Large intestine (tissue), 3 donors: ENCODE measurements around the gene ARFGEF3. TPM values are rescaled to one million over a fixed set of nuclear protein-coding genes. Genes with fewer than 3 reads are reported as not detected.
A peak's percentile ranks its signal among the peaks of the same experiment; 100 is the strongest.

Experiments used
- DNase-seq, 2 donors: peaks; one replicate each; pipeline versions ENCODE4 v3.0.0 to v3.0.0-alpha.2; 2013
- H3K27ac ChIP-seq: one replicate; pipeline ENCODE4 v1.5.1; 2013; ENCODE audit warnings: low read length
- H3K27me3 ChIP-seq: 2 replicates; pipeline ENCODE4 v1.6.1; 2013; ENCODE audit warnings: low read length; ENCODE audit not compliant: control insufficient read depth, insufficient read depth
- H3K36me3 ChIP-seq: 2 replicates; pipeline ENCODE4 v1.6.1; 2013; ENCODE audit warnings: low read length; ENCODE audit not compliant: control insufficient read depth, insufficient read depth
- H3K4me1 ChIP-seq: one replicate; pipeline ENCODE4 v1.6.1; 2013; ENCODE audit warnings: low read length; ENCODE audit not compliant: control insufficient read depth, insufficient read depth
- H3K4me3 ChIP-seq: one replicate; pipeline ENCODE4 v1.5.1; 2013; ENCODE audit warnings: low read length
- H3K9me3 ChIP-seq: one replicate; pipeline ENCODE4 v1.6.1; 2013; ENCODE audit warnings: mild to moderate bottlenecking, low read depth, low read length, moderate library complexity; ENCODE audit not compliant: control insufficient read depth
- WGBS: methylation state at CpG from one replicate; pipeline ENCODE4 v1.1.5; 2013; ENCODE audit warnings: low lambda C conversion rate; ENCODE audit not compliant: insufficient coverage; 5-methylcytosine and 5-hydroxymethylcytosine counted together
- polyA plus RNA-seq: library from polyadenylated mRNA; unstranded; fragments of 120-200 nt; gene quantifications from one replicate; pipeline ENCODE4 v1.2.1, GENCODE V29; 2013

ARFGEF3 gene
- polyA plus RNA-seq, 1 donor, result 7.3 TPM

DNA sequence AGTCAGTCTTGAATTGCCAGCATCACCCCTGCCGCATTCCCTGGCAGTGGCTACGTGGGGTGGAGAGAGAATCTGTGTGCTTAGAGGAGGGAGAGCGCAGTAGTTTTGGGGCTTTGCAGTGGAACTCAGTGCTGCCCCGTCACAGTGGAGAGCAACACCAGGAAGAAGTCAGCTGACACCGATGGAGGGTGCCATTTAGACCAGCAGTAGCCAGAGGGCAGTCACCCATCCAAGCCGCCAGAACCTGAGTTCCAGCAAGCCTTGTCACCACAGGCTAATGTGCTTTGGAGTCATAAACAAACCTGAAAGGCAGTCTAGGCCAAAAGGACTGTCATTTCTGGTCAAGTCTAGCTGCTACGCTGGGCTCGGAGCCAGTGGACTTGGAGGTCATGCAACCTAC lies 32.5 kb upstream of the ARFGEF3 start:
- Histone ChIP-seq H3K4me3 (no peak overlapping the region), H3K27ac (no peak overlapping the region), H3K9me3 (no peaks in the 10 kb centered on the region), H3K36me3 (no peaks in the 10 kb centered on the region), H3K27me3 (no peaks in the 10 kb centered on the region), H3K4me1 (no peaks in the 10 kb centered on the region)
- WGBS, result no CpG with 5 or more reads among the region's 8 CpGs
- DNase-seq, result no peak

DNA sequence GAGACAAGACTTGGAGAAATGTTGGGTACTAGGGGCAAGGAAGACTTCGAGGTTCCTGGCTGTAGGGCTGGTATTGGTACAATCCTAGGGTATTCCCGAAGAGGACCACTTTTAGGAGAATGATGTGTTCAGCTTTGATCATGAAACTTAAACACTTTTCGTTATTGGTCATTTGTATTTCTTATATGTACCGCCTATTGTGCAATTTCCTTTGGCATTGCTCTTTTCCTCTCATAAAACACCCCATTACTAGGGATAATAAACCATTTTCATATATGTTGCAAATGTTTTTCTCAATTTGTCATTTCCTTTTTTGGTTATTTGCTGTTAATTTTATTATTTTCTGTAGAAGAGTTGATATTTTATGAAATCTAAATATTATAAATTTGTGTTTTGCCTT lies 18.9 kb upstream of the ARFGEF3 start:
- no peak overlapping the region for H3K4me3 ChIP-seq
- DNase-seq, result no peak
- H3K27me3 ChIP-seq, result peaks cover 2% of the 10 kb centered on the region
- no peak overlapping the region for H3K27ac ChIP-seq
- H3K9me3 ChIP-seq, result no peaks in the 10 kb centered on the region
- WGBS, result 90% methylated on average over 2 of the region's 4 CpGs
- H3K4me1 ChIP-seq, result no peaks in the 10 kb centered on the region
- H3K36me3 ChIP-seq, result no peaks in the 10 kb centered on the region

DNA sequence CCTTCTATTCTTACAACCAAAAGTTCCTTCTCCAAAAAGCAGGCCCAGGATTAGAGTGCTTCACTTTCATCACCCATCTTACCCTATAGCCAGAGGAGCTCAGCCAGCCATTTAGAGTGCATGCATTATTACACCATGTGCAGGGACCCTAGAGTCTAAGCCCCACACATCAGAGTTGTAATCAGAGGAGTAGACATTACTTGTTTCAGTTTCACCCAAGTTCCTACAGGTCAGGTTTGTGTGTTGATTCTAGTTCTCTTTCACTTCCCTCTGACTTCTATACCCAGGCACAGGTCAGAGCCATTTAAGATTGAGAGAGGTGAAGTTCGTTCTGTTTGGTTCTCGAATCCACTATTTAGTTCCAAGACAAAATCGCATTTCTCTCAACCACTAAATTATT lies 16.3 kb upstream of the ARFGEF3 start:
- H3K36me3 ChIP-seq, result no peaks in the 10 kb centered on the region
- WGBS, result 92% methylated on average over 2 of the region's 3 CpGs
- DNase-seq, result no peak
- peaks cover 2% of the 10 kb centered on the region for H3K27me3 ChIP-seq
- no peak overlapping the region for H3K27ac ChIP-seq
- H3K4me3 ChIP-seq, result no peak overlapping the region
- no peaks in the 10 kb centered on the region for H3K4me1 ChIP-seq
- H3K9me3 ChIP-seq, result no peaks in the 10 kb centered on the region

DNA sequence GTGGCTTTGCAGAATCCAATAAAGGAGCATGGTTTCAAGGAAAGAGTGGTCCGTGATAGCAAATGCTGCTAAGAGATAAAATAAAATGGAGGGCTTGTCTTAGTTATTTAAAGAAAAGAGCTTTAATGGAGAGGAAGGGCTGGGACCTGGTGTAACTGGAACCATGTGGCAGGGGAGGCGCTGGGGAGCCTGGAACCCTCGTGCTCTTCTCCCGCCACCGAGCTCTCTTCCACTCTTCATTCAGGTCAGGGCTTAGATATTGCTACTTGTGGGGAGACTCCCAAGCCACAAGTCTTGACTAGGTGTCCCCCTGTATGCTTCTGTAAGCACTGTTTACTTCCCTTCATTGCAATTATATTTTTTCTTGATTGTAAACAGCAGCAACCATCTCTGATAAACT lies 15.2 kb upstream of the ARFGEF3 start:
- no peak for DNase-seq
- Histone ChIP-seq H3K9me3 (no peaks in the 10 kb centered on the region), H3K27me3 (peaks cover 2% of the 10 kb centered on the region), H3K4me1 (no peaks in the 10 kb centered on the region), H3K4me3 (no peak overlapping the region), H3K36me3 (no peaks in the 10 kb centered on the region), H3K27ac (no peak overlapping the region)
- 60% methylated on average over 1 of the region's 5 CpGs for WGBS

DNA sequence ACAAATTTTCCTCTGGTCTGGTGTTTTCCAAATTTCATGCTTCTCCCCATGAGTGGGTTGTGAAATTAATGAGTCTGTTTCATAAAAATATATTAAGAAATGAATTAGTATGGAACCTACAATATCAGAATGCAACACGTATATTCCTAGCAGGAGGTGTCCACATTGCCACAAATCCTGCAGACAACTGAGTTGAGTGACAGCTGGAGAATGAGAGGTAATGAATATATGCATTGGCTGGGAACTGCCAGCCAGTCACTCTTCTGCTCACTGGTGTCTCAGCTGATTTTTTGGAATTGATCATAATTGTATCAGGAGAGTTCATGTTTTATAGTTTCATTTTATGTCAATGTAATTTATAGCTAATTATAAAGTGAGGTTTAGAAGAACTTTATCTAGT lies 6.3 kb upstream of the ARFGEF3 start:
- Histone ChIP-seq H3K27ac (no peak overlapping the region), H3K4me3 (no peak overlapping the region), H3K36me3 (no peaks in the 10 kb centered on the region), H3K27me3 (peaks cover 13% of the 10 kb centered on the region), H3K9me3 (peaks cover 6% of the 10 kb centered on the region), H3K4me1 (no peaks in the 10 kb centered on the region)
- DNase-seq, result no peak
- no CpG with 5 or more reads among the region's 1 CpG for WGBS

DNA sequence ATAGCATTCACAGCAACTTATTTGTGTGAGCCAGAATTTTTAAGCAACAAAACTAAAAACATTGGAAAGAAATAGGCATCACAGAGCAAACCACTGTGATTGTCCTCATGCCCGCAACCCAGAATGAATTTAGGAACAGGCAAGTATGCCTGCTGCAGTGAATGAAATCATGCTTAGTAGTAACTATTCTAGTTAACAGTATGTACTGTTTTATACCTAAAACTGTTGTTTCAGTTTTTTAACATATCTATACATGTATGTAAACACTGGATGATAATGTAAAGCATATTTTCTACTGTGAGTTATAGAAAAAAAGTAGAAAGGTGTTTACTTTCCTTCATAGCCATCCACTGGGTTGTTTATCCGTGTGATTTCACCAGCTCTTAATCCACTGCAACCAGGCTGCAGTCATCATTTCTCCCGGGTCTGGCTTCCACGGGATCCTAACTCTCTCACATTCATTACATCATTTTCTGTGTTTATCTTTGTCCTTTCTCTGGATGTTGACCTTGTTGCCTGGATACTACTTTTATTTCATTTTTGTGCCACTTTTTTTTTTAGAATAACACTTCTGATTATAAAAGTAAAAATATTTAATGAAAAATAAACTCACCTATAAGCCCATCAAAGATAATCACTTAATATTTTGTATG lies 3.6 kb upstream of the ARFGEF3 start:
- DNase-seq, result peak in 1 of 2 donors; percentile 24
- Histone ChIP-seq H3K27me3 (peaks cover 33% of the 10 kb centered on the region), H3K4me3 (no peak overlapping the region), H3K9me3 (peaks cover 6% of the 10 kb centered on the region), H3K36me3 (no peaks in the 10 kb centered on the region), H3K27ac (no peak overlapping the region), H3K4me1 (peaks cover 6% of the 10 kb centered on the region)
- 11% methylated on average over 3 of the region's 4 CpGs for WGBS

DNA sequence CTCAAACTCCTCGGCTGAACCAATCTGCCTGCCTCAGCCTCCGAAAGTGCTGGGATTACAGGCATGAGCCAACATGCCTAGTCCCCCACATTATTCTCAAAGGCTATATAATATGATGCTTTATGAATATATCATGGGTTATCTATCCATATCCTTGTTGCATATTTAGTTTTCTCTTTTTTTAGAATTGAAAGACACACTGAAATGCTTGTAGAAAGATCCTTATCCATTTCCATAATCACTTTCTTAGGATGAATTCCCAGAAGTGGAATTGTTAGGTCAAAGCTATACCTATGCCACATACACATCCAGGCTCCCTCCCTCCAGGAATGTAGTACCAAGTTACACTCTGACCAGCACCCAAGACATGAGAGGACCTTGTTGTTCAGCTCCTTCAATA lies 2.5 kb upstream of the ARFGEF3 start:
- peaks cover 6% of the 10 kb centered on the region for H3K4me1 ChIP-seq
- no peaks in the 10 kb centered on the region for H3K36me3 ChIP-seq
- H3K4me3 ChIP-seq, result no peak overlapping the region
- no peak overlapping the region for H3K27ac ChIP-seq
- no CpG with 5 or more reads among the region's 2 CpGs for WGBS
- DNase-seq, result no peak
- H3K27me3 ChIP-seq, result peaks cover 43% of the 10 kb centered on the region
- H3K9me3 ChIP-seq, result no peaks in the 10 kb centered on the region

DNA sequence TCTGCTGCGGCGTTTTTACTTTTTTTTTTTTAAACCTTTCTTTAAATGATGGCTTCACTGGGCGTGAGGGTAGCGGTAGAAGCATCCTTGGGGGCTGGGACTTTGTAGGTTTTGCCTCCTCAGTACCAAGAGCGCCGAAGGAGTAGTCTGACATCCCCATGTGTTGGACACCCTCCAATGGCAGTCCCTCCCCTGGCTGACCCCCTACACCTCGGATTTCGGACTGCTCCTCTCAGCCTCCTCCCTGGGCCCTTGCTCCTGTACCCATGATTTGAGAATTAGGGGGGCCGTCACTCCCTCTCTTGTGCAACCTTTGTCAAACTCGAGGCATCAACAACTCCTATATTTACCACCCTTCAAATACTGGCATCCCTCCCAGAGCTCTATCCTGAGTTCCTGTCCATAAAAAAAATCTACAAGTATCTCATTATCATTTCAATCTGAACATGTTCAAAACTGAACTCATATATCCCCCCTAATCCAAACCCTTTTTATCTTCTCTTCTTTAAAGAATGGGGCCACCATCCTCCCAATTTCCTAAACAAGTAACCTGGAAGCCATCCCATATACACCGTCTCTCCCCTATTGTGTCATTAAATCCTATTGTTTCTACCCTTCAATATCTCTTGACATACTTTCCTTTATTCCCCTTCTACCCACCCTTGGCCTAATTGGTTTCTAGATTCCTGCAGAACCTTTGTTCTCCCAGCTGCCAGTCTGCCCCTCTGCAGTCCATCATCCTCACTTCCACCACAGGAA lies 1.2 kb upstream of the ARFGEF3 start:
- 80% methylated on average over 5 of the region's 11 CpGs for WGBS
- H3K4me1 ChIP-seq, result peaks cover 6% of the 10 kb centered on the region
- H3K36me3 ChIP-seq, result no peaks in the 10 kb centered on the region
- H3K4me3 ChIP-seq, result peak overlapping the region; percentile 27
- peak overlapping the region; percentile 5 for H3K27ac ChIP-seq
- H3K27me3 ChIP-seq, result peaks cover 44% of the 10 kb centered on the region
- no peak for DNase-seq
- no peaks in the 10 kb centered on the region for H3K9me3 ChIP-seq

DNA sequence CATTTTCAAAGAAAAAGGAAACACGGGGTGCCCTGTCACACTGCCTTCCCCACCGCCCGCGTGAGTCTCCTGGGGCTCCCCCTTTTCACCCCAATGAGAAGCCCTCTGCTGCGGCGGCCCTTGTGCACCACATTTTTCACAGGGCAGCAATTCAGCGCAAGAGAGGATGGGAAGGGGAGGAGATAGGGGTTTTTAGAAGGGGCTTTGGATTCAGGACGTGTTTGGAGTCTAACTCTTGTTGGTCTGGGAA lies 726 bp upstream of the ARFGEF3 start:
- no CpG with 5 or more reads among the region's 8 CpGs for WGBS
- DNase-seq, result no peak
- Histone ChIP-seq H3K4me1 (peaks cover 6% of the 10 kb centered on the region), H3K27me3 (peaks cover 44% of the 10 kb centered on the region), H3K27ac (peak overlapping the region; percentile 5), H3K9me3 (no peaks in the 10 kb centered on the region), H3K36me3 (no peaks in the 10 kb centered on the region), H3K4me3 (peak overlapping the region; percentile 27)

DNA sequence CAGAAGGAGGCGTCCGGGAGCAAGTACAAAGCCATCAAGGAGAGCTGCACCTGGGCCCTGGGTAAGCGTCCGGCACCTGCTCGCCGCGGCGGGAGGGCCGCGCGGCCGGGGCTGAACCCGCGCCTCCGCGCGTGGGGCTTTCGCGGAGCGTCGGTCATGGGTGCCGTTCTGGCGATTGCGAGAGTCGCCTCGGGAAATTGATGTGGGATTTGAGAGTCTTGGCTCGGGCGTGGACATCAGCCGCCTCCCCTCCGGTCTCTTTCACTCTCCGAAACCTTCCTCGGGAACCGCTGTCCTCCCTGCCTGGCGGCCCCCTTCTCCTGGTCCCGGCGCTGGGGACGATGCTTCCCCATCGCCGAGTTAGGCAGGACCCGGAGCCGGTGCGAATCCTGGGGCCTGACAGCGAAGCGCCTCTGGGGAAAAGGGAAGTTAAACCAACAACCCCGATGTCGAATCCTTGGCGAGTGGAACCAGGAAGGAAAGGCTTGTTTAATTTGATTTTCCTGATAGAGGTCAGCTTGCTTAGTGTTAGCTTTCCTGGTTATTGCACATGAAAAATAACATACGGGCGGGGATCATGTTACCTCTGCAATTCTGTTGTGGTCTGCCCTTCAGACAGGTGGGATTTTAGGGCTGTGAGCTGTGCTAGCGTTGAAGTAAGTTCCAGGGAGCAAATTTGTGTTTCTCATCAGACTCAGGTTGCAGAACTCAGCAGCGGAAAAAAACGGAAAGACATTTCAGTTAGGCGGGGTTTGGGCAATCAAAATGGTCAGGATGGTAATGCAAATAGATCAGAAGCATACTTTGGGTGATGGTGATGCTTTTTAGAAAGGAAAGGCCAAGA lies 594 bp downstream of the ARFGEF3 start:
- peak overlapping the region; percentile 46 for H3K27ac ChIP-seq
- peak overlapping the region; percentile 55 for H3K4me3 ChIP-seq
- H3K4me1 ChIP-seq, result peaks cover 6% of the 10 kb centered on the region
- H3K27me3 ChIP-seq, result peaks cover 41% of the 10 kb centered on the region
- H3K36me3 ChIP-seq, result no peaks in the 10 kb centered on the region
- no CpG with 5 or more reads among the region's 53 CpGs for whole genome bisulfite sequencing
- DNase-seq, result no peak
- H3K9me3 ChIP-seq, result no peaks in the 10 kb centered on the region
